H1 (cell line): ENCODE results near the gene STARD13. TPM values are rescaled to one million over a fixed set of nuclear protein-coding genes. Genes with fewer than 3 reads are reported as not detected.

Experiments used
- CTCF ChIA-PET: fragments of 300-600 bp; sonication (Branson Sonifier 250); formaldehyde crosslinking; loops from one replicate; lab custom pipeline; 2021; ENCODE audit not compliant: partially characterized antibody; lab: Charles Lee
- POLR2A ChIA-PET: fragments of 300-600 bp; sonication (Branson Sonifier 250); formaldehyde crosslinking; loops from one replicate; lab custom pipeline; 2021; ENCODE audit warnings: inconsistent platforms; ENCODE audit not compliant: partially characterized antibody; lab: Charles Lee
- DNase-seq, 2 experiments: peaks; one replicate each; pipeline versions ENCODE4 v3.0.0 to v3.0.0-alpha.2; 2010 to 2022; ENCODE audit warnings: low spot score in 2 of 2, low read depth in 1 of 2, mixed read lengths in 1 of 2
- FAIRE-seq: peaks from 2 replicates; lab custom pipeline; 2011; peaks lifted over from hg19 to GRCh38; lab: Jason Lieb, UNC
- H2AFZ ChIP-seq: 2 replicates; pipeline ENCODE4 v1.8.1; 2012; ENCODE audit warnings: low read length, inconsistent platforms
- H2AK5ac ChIP-seq: 2 replicates; pipeline ENCODE4 v1.6.1; 2013; ENCODE audit warnings: low read depth, low read length
- H2BK120ac ChIP-seq: replicated peaks from 2 replicates; pipeline ENCODE3; 2013; ENCODE audit warnings: low read depth, low read length, inconsistent platforms
- H2BK12ac ChIP-seq: 2 replicates; pipeline ENCODE4 v1.6.1; 2013; ENCODE audit warnings: low read depth, low read length
- H2BK15ac ChIP-seq: 2 replicates; pipeline ENCODE4 v1.6.1; 2013; ENCODE audit warnings: low read length
- H2BK20ac ChIP-seq: 2 replicates; pipeline ENCODE4 v1.6.1; 2013; ENCODE audit warnings: low read length
- H2BK5ac ChIP-seq: 2 replicates; pipeline ENCODE4 v1.6.1; 2013; ENCODE audit warnings: low read depth, low read length
- H3K14ac ChIP-seq: 2 replicates; pipeline ENCODE4 v1.6.1; 2013; ENCODE audit warnings: inconsistent platforms; ENCODE audit not compliant: insufficient read length
- H3K18ac ChIP-seq: 2 replicates; pipeline ENCODE4 v1.6.1; 2013; ENCODE audit warnings: low read length; ENCODE audit errors: extremely low read depth
- H3K23ac ChIP-seq: 2 replicates; pipeline ENCODE4 v1.6.1; 2013; ENCODE audit warnings: inconsistent platforms; ENCODE audit not compliant: insufficient read length
- H3K23me2 ChIP-seq: 2 replicates; pipeline ENCODE4 v1.6.1; 2013; ENCODE audit warnings: low read depth, low read length
- H3K27ac ChIP-seq: 2 replicates; pipeline ENCODE4 v1.6.1; 2011; ENCODE audit warnings: low read depth, low read length, inconsistent platforms
- H3K27me3 ChIP-seq, 4 experiments: replicated peaks in 1 of 4; 1 replicate in 1 of 4; 2 replicates in 3 of 4; pipeline versions ENCODE4 v1.6.1 to v1.8.1; 2011 to 2013; ENCODE audit warnings: low read length in 3 of 4, mild to moderate bottlenecking in 3 of 4, inconsistent platforms in 2 of 4, mixed read lengths in 2 of 4, moderate library complexity in 1 of 4; ENCODE audit not compliant: control insufficient read depth in 3 of 4, insufficient read depth in 3 of 4; ENCODE audit errors: extremely low read depth in 1 of 4
- H3K36me3 ChIP-seq, 4 experiments: 2 replicates each; pipeline versions ENCODE4 v1.6.1 to v1.8.1; 2011 to 2013; ENCODE audit warnings: mild to moderate bottlenecking in 4 of 4, low read length in 3 of 4, moderate library complexity in 2 of 4, control low read depth in 1 of 4, inconsistent platforms in 1 of 4; ENCODE audit not compliant: insufficient read depth in 4 of 4, control insufficient read depth in 2 of 4
- H3K4ac ChIP-seq: replicated peaks from 2 replicates; pipeline ENCODE3; 2013; ENCODE audit warnings: low read length, low read depth, mixed read lengths, inconsistent platforms; ENCODE audit not compliant: insufficient read length
- H3K4me1 ChIP-seq, 4 experiments: replicated peaks in 1 of 4; 1 replicate in 1 of 4; 2 replicates in 3 of 4; pipeline versions ENCODE4 v1.6.1 to v1.8.1; 2011 to 2013; ENCODE audit warnings: low read length in 3 of 4, inconsistent platforms in 2 of 4, mixed read lengths in 1 of 4; ENCODE audit not compliant: insufficient read depth in 4 of 4, control insufficient read depth in 3 of 4
- H3K4me2 ChIP-seq, 2 experiments: 2 replicates each; pipeline versions ENCODE4 v1.6.1 to v1.8.1; 2011 to 2013; ENCODE audit warnings: low read depth in 2 of 2, low read length in 2 of 2, control low read depth in 1 of 2, inconsistent platforms in 1 of 2, mild to moderate bottlenecking in 1 of 2; ENCODE audit not compliant: insufficient read depth in 1 of 2
- H3K4me3 ChIP-seq, 4 experiments: fragments of 200-600, 300-600 bp in 1 of 4; sonication (generic), shearing (Covaris generic), sonication (Bioruptor Twin) in 1 of 4; 2 replicates each; pipeline versions ENCODE4 v1.5.1 to v1.8.1; 2011 to 2016; ENCODE audit warnings: low read length in 4 of 4, low read depth in 3 of 4, control low read depth in 2 of 4, inconsistent platforms in 2 of 4, mild to moderate bottlenecking in 2 of 4, mixed read lengths in 1 of 4, moderate library complexity in 1 of 4; ENCODE audit not compliant: insufficient read depth in 2 of 4; ENCODE audit errors: extremely low read depth in 1 of 4
- H3K56ac ChIP-seq: replicated peaks from 2 replicates; pipeline ENCODE3; 2013; ENCODE audit warnings: low read depth, mild to moderate bottlenecking, mixed read lengths, low read length, inconsistent platforms; ENCODE audit not compliant: insufficient read length
- H3K79me1 ChIP-seq: 2 replicates; pipeline ENCODE4 v1.6.1; 2013; ENCODE audit warnings: low read depth, low read length, control low read depth
- H3K79me2 ChIP-seq, 2 experiments: 2 replicates each; pipeline versions ENCODE4 v1.6.1 to v1.8.1; 2012 to 2013; ENCODE audit warnings: low read length in 2 of 2, mild to moderate bottlenecking in 2 of 2, inconsistent platforms in 1 of 2; ENCODE audit not compliant: insufficient read depth in 2 of 2, control insufficient read depth in 1 of 2
- H3K9ac ChIP-seq, 4 experiments: replicated peaks in 1 of 4; 1 replicate in 1 of 4; 2 replicates in 3 of 4; pipeline versions ENCODE4 v1.6.1 to v1.8.1; 2011 to 2013; ENCODE audit warnings: low read depth in 3 of 4, low read length in 3 of 4, control low read depth in 2 of 4, mild to moderate bottlenecking in 2 of 4, moderate library complexity in 2 of 4, inconsistent platforms in 1 of 4; ENCODE audit errors: extremely low read depth in 1 of 4
- H3K9me3 ChIP-seq, 2 experiments: 2 replicates each; pipeline versions ENCODE4 v1.6.1 to v1.8.1; 2012 to 2013; ENCODE audit warnings: mild to moderate bottlenecking in 2 of 2, moderate library complexity in 2 of 2, control low read depth in 1 of 2, inconsistent platforms in 1 of 2, low read depth in 1 of 2, low read length in 1 of 2, mixed read lengths in 1 of 2; ENCODE audit not compliant: insufficient read depth in 2 of 2
- H4K20me1 ChIP-seq, 2 experiments: replicated peaks in 1 of 2; 2 replicates each; pipeline versions ENCODE3 to v1.8.1; 2011 to 2013; ENCODE audit warnings: inconsistent platforms in 2 of 2, low read length in 2 of 2, mild to moderate bottlenecking in 1 of 2; ENCODE audit not compliant: insufficient read depth in 2 of 2, control insufficient read depth in 1 of 2
- H4K5ac ChIP-seq: 2 replicates; pipeline ENCODE4 v1.6.1; 2013; ENCODE audit warnings: low read length, low read depth, mixed read lengths, inconsistent platforms; ENCODE audit not compliant: insufficient read length
- H4K8ac ChIP-seq: 2 replicates; pipeline ENCODE4 v1.8.0; 2013; ENCODE audit warnings: mild to moderate bottlenecking, moderate library complexity, low read length, inconsistent platforms; ENCODE audit not compliant: insufficient read depth; ENCODE audit errors: extremely low read depth
- H4K91ac ChIP-seq: replicated peaks from 2 replicates; pipeline ENCODE3; 2013; ENCODE audit warnings: low read length, mixed read lengths, inconsistent platforms; ENCODE audit not compliant: insufficient read length
- CHD1 ChIP-seq: IDR thresholded peaks from 2 replicates; pipeline ENCODE4 v1.6.1; 2012; ENCODE audit warnings: low read depth, low read length, improper control_type of control experiment
- CTCF ChIP-seq, 3 experiments: IDR thresholded peaks; 1 replicate in 2 of 3; 2 replicates in 1 of 3; pipeline versions ENCODE4 v1.5.1 to v1.6.1; 2011; ENCODE audit warnings: low read length in 3 of 3, mild to moderate bottlenecking in 3 of 3, inconsistent platforms in 2 of 3, low read depth in 1 of 3, moderate library complexity in 1 of 3; ENCODE audit not compliant: insufficient read depth in 1 of 3; ENCODE audit errors: control extremely low read depth in 1 of 3
- EGR1 ChIP-seq: IDR thresholded peaks from 2 replicates; pipeline ENCODE4 v1.6.1; 2011; ENCODE audit warnings: low read depth, low read length, borderline replicate concordance
- GABPA ChIP-seq: IDR thresholded peaks from 2 replicates; pipeline ENCODE4 v1.6.1; 2011; ENCODE audit warnings: mild to moderate bottlenecking, low read length, moderate library complexity, borderline replicate concordance; ENCODE audit not compliant: insufficient read depth
- HDAC2 ChIP-seq, 2 experiments: fragments of 300-600 bp in 1 of 2; sonication (generic) in 1 of 2; IDR thresholded peaks; 2 replicates each; pipeline ENCODE4 v1.6.1; 2011 to 2012; ENCODE audit warnings: low read depth in 2 of 2, low read length in 2 of 2, mild to moderate bottlenecking in 2 of 2, moderate library complexity in 2 of 2, borderline replicate concordance in 1 of 2, inconsistent platforms in 1 of 2
- KDM5A ChIP-seq: fragments of 200-600 bp; IDR thresholded peaks from 2 replicates; pipeline ENCODE4 v1.7.1; 2012; ENCODE audit warnings: mild to moderate bottlenecking, low read length, inconsistent platforms, mixed read lengths
- NANOG ChIP-seq: IDR thresholded peaks from 2 replicates; pipeline ENCODE4 v1.6.1; 2011; ENCODE audit warnings: low read length, low read depth, mild to moderate bottlenecking, inconsistent platforms; ENCODE audit not compliant: insufficient read depth, poor library complexity, severe bottlenecking
- POU5F1 ChIP-seq: IDR thresholded peaks from 2 replicates; pipeline ENCODE4 v1.6.1; 2011; ENCODE audit warnings: low read depth, mild to moderate bottlenecking, low read length, moderate library complexity
- SAP30 ChIP-seq: fragments of 300-600 bp; sonication (generic); IDR thresholded peaks from 2 replicates; pipeline ENCODE4 v1.7.1; 2012; ENCODE audit warnings: low read length, moderate library complexity, mild to moderate bottlenecking, inconsistent platforms; ENCODE audit not compliant: insufficient read depth, insufficient replicate concordance
- TAF7 ChIP-seq: optimal IDR thresholded peaks from 2 replicates; pipeline ENCODE3; 2011; ENCODE audit warnings: low read depth, mild to moderate bottlenecking, inconsistent platforms, low read length, moderate library complexity, borderline replicate concordance
- TEAD4 ChIP-seq: IDR thresholded peaks from 2 replicates; pipeline ENCODE4 v1.6.1; 2012; ENCODE audit warnings: low read depth, low read length, inconsistent platforms, mixed read lengths
- WGBS, 2 experiments: shearing (Covaris generic) in 1 of 2; methylation state at CpG; one replicate each; pipeline versions ENCODE4 v1.1.6 to v1.1.7; 2013 to 2015; ENCODE audit warnings: low lambda C conversion rate in 2 of 2, mixed read lengths in 2 of 2, inconsistent platforms in 1 of 2, low coverage in 1 of 2, missing lambda C conversion rate in 1 of 2; ENCODE audit not compliant: insufficient replicate concordance in 2 of 2, insufficient coverage in 1 of 2, insufficient read length in 1 of 2; ENCODE audit errors: extremely low coverage in 1 of 2, missing lambda C conversion rate in 1 of 2; 5-methylcytosine and 5-hydroxymethylcytosine counted together
- polyA plus RNA-seq, 7 experiments: library from polyadenylated mRNA; depleted of rRNA in 3 of 7; stranded (reverse) in 5 of 7; unstranded in 2 of 7; fragments of >200 nt in 5 of 7; fragments of 200-250 nt in 2 of 7; gene quantifications; 1 replicate in 5 of 7; 2 replicates in 1 of 7; 4 replicates in 1 of 7; pipeline versions ENCODE4 v1.2.1 to v1.2.3, GENCODE V29; 2011 to 2013; ENCODE audit warnings: missing spikeins in 2 of 7, mixed read lengths in 2 of 7
- total RNA-seq: library from RNA; stranded (reverse); fragmentation: NEBNext Ultra II Directional; extraction: Animal tissue kit (Norgen Biotek cat#: 25700); gene quantifications from 2 replicates; pipeline ENCODE4 v1.2.1, GENCODE V29; 2021

The STARD13 gene
- total and polyA plus RNA-seq, 2 of the 8 experiments (the other 6 are each of a cell fraction or from before 2014, with no cell fraction given), result 0.82 to 2.9 TPM

- Histone ChIP-seq H4K20me1 (no peaks in the 10 kb centered on the region), H3K4me3 (no peak overlapping the region), H3K56ac (no peak overlapping the region), H2BK5ac (no peak overlapping the region), H3K79me2 (no peaks in the 10 kb centered on the region), H2AK5ac (no peak overlapping the region), H2BK15ac (no peak overlapping the region), H2AFZ (peak overlapping the region; percentile 81; the same call in 1 of the 2 replicates), H3K4ac (no peak overlapping the region), H3K18ac (no peak overlapping the region; the same call in 1 of the 2 replicates), H4K91ac (no peak overlapping the region), H3K14ac (no peak overlapping the region), H3K79me1 (no peaks in the 10 kb centered on the region), H4K8ac (no peak overlapping the region), H3K4me1 (no peaks in the 10 kb centered on the region), H3K27ac (no peak overlapping the region), H3K9ac (no peak overlapping the region), H2BK120ac (no peak overlapping the region), H3K36me3 (no peaks in the 10 kb centered on the region), H2BK12ac (no peak overlapping the region), H3K23me2 (no peaks in the 10 kb centered on the region), H3K23ac (no peak overlapping the region), H3K27me3 (no peaks in the 10 kb centered on the region), H4K5ac (no peak overlapping the region), H3K4me2 (no peak overlapping the region), H3K9me3 (no peaks in the 10 kb centered on the region), H2BK20ac (no peak overlapping the region)
- CTCF ChIA-PET, result interaction anchor here (0.9 kb wide), 1 partner anchor 26 kb away, joined by 3 read pairs; no protein-coding TSS in a partner anchor
- FAIRE-seq (no peak), DNase-seq (no peak)
- 97% methylated on average over 17 of the region's 18 CpGs; no CpG with 5 or more reads in 1 of the 2 experiments for WGBS, 2 experiments
- POLR2A ChIA-PET, result no interaction called here
- TF ChIP-seq CTCF (IDR thresholded peaks at IDR 0.05; ENCODE audit: control extremely low read depth in 1 of 3, insufficient read depth in 1 of 3, low read depth in 1 of 3, low read length in 3 of 3), result no peak
- TF ChIP-seq NANOG, result no peak
- TF ChIP-seq TEAD4, result no peak
- TF ChIP-seq HDAC2 (IDR thresholded peaks at IDR 0.05; ENCODE audit: borderline replicate concordance in 1 of 2, low read depth in 2 of 2, low read length in 2 of 2), result no peak
- TF ChIP-seq SAP30, result no peak
- no peak for TF ChIP-seq POU5F1
- TF ChIP-seq EGR1, result no peak
- no peak for TF ChIP-seq CHD1
- TF ChIP-seq GABPA, result no peak
- TF ChIP-seq KDM5A, result no peak
- TF ChIP-seq TAF7, result no peak
Measured at GRCh38 chr13:33066329-33066728, 219.2 kb downstream of the STARD13 start.
